ENCODE data around the gene IFIT2. TPM values are rescaled to one million over a fixed set of nuclear protein-coding genes. Genes with fewer than 3 reads are reported as not detected.

IFIT2 gene
- total and polyA plus RNA-seq, 4 donors, result 4.8 to 5.5 (median 5.2) TPM

DNA sequence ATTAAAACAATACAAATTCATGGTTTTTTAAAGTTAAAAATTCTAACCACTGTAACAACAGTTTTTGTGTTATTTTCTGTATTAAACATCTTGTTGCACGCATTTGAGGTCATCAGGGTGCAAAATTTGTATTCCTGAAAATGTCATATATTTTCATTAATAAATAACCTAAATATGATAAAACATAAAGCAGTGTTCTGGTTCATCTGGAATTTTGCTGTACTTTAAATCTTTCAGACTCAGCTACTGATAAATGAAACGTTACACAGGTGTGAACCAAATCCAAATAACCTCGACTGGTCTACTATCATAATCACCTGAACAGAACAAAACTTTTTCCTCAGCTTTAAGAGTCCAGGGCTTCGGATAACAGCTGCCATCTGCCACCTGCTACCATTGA lies 6.9 kb downstream of the IFIT2 start (continued):
- TF ChIP-seq GABPA (IDR thresholded peaks at IDR 0.05 in 1 of 2, conservative IDR thresholded peaks at IDR 0.05 in 1 of 2), result no peak
- TF ChIP-seq, protein P1, sequence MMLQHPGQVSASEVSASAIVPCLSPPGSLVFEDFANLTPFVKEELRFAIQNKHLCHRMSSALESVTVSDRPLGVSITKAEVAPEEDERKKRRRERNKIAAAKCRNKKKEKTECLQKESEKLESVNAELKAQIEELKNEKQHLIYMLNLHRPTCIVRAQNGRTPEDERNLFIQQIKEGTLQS (IDR thresholded peaks at IDR 0.05), result no peak

DNA sequence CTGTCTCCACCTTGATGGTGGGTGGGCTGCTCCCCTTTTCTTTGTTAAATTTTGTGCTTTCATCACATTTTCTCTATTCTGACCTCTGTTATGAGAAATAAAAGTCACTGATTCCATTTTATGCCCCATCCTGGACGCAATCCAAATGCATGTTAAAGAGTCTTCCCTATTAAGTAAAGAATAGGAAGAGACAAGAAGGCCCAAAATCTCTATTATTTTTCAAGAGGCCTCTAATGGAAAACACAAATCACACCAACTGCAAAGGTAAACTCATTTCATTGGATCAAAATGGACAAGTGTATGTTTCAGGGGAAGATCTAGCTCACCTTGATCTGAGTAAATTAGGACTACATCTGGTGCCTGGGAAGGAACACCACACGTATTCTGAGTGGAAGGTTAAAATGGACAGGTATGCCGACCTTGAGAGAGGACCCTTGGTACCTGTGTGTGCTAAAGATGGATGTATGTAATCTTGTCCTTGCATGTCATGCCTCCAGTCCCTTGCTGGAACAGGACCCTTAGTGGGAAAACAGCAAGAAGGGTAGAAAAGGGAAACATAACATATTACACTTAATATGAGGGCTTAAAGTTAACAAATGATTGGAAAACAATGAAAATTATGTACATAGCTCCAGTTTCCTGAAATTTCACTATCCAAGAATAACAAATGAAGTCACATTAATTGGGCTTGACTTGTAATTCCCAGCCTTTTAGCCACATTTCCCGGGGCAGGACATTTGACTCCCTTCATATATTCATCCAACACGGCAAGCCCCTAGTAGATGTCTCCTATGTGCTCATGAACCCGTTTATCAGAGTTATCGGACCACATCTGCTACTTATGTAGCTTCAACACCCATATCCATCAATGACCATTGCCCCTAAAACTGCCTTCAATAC lies 7.6 kb downstream of the IFIT2 start:
- no peaks in the 10 kb centered on the region for H3K27me3 ChIP-seq (ENCODE audit: control insufficient read depth in 4 of 4, insufficient read depth in 4 of 4, low read length in 3 of 4)
- TF ChIP-seq SP1 (IDR thresholded peaks at IDR 0.05), result no peak
- no peak for TF ChIP-seq YY1 (IDR thresholded peaks at IDR 0.05)
- no peak for TF ChIP-seq EGR1 (IDR thresholded peaks at IDR 0.05; ENCODE audit: low read depth in 2 of 2)
- no peak for TF ChIP-seq TAF1 (conservative IDR thresholded peaks at IDR 0.05)
- no peak for TF ChIP-seq HNF4G (IDR thresholded peaks at IDR 0.05)
- no peak for TF ChIP-seq RXRA (IDR thresholded peaks at IDR 0.05)
- TF ChIP-seq FOXA2 (IDR thresholded peaks at IDR 0.05), result no peak
- TF ChIP-seq, protein P1 (IDR thresholded peaks at IDR 0.05), result no peak
- TF ChIP-seq, protein P2, sequence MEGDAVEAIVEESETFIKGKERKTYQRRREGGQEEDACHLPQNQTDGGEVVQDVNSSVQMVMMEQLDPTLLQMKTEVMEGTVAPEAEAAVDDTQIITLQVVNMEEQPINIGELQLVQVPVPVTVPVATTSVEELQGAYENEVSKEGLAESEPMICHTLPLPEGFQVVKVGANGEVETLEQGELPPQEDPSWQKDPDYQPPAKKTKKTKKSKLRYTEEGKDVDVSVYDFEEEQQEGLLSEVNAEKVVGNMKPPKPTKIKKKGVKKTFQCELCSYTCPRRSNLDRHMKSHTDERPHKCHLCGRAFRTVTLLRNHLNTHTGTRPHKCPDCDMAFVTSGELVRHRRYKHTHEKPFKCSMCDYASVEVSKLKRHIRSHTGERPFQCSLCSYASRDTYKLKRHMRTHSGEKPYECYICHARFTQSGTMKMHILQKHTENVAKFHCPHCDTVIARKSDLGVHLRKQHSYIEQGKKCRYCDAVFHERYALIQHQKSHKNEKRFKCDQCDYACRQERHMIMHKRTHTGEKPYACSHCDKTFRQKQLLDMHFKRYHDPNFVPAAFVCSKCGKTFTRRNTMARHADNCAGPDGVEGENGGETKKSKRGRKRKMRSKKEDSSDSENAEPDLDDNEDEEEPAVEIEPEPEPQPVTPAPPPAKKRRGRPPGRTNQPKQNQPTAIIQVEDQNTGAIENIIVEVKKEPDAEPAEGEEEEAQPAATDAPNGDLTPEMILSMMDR (IDR thresholded peaks at IDR 0.05; ENCODE audit: low read depth, low read length, missing input control), result no peak
- TF ChIP-seq HNF4A (conservative IDR thresholded peaks at IDR 0.05), result no peak
- TF ChIP-seq, protein P3, sequence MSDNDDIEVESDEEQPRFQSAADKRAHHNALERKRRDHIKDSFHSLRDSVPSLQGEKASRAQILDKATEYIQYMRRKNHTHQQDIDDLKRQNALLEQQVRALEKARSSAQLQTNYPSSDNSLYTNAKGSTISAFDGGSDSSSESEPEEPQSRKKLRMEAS (IDR thresholded peaks at IDR 0.05), result no peak
- TF ChIP-seq, protein P4, sequence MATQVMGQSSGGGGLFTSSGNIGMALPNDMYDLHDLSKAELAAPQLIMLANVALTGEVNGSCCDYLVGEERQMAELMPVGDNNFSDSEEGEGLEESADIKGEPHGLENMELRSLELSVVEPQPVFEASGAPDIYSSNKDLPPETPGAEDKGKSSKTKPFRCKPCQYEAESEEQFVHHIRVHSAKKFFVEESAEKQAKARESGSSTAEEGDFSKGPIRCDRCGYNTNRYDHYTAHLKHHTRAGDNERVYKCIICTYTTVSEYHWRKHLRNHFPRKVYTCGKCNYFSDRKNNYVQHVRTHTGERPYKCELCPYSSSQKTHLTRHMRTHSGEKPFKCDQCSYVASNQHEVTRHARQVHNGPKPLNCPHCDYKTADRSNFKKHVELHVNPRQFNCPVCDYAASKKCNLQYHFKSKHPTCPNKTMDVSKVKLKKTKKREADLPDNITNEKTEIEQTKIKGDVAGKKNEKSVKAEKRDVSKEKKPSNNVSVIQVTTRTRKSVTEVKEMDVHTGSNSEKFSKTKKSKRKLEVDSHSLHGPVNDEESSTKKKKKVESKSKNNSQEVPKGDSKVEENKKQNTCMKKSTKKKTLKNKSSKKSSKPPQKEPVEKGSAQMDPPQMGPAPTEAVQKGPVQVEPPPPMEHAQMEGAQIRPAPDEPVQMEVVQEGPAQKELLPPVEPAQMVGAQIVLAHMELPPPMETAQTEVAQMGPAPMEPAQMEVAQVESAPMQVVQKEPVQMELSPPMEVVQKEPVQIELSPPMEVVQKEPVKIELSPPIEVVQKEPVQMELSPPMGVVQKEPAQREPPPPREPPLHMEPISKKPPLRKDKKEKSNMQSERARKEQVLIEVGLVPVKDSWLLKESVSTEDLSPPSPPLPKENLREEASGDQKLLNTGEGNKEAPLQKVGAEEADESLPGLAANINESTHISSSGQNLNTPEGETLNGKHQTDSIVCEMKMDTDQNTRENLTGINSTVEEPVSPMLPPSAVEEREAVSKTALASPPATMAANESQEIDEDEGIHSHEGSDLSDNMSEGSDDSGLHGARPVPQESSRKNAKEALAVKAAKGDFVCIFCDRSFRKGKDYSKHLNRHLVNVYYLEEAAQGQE (IDR thresholded peaks at IDR 0.05), result no peak
- no peak for TF ChIP-seq GABPA (IDR thresholded peaks at IDR 0.05 in 1 of 2, conservative IDR thresholded peaks at IDR 0.05 in 1 of 2)
- H3K36me3 ChIP-seq (ENCODE audit: control insufficient read depth in 4 of 4, insufficient read depth in 3 of 4, low read depth in 1 of 4, low read length in 3 of 4), result peaks cover 5 to 23% (median 19%) of the 10 kb centered on the region in 4 donors
- no peak overlapping the region for H3K4me3 ChIP-seq (ENCODE audit: low read depth in 1 of 3, low read length in 3 of 3)
- H3K9ac ChIP-seq (ENCODE audit: low read depth in 1 of 2, low read length in 2 of 2), result no peak overlapping the region
- 93% methylated on average over 7 of the region's 7 CpGs for WGBS
- no peak for DNase-seq (ENCODE audit: low spot score)
- H3K27ac ChIP-seq (ENCODE audit: low read depth in 1 of 2, low read length in 2 of 2), result no peak overlapping the region
- no peaks in the 10 kb centered on the region for H3K9me3 ChIP-seq (ENCODE audit: control insufficient read depth in 4 of 4, low read length in 3 of 4)
- peaks cover 0 to 1% (median 0%) of the 10 kb centered on the region in 4 donors for H3K4me1 ChIP-seq (ENCODE audit: control insufficient read depth in 4 of 4, insufficient read depth in 4 of 4, low read length in 3 of 4)

Measured in liver (tissue), 9 donors.